HG03571 (cell line): ENCODE results near the gene NRROS.
"Not testable (repeated sequence)": the region's sequence is repeated elsewhere in the genome, so short reads cannot be mapped to it uniquely, and the experiment has no call there.

ENCODE experiments used
- ATAC-seq: cut with Tn5 transposase; IDR thresholded peaks from one replicate; pipeline ENCODE4 v1.9.1; 2021; ENCODE audit not compliant: unreplicated experiment

NRROS gene

DNA sequence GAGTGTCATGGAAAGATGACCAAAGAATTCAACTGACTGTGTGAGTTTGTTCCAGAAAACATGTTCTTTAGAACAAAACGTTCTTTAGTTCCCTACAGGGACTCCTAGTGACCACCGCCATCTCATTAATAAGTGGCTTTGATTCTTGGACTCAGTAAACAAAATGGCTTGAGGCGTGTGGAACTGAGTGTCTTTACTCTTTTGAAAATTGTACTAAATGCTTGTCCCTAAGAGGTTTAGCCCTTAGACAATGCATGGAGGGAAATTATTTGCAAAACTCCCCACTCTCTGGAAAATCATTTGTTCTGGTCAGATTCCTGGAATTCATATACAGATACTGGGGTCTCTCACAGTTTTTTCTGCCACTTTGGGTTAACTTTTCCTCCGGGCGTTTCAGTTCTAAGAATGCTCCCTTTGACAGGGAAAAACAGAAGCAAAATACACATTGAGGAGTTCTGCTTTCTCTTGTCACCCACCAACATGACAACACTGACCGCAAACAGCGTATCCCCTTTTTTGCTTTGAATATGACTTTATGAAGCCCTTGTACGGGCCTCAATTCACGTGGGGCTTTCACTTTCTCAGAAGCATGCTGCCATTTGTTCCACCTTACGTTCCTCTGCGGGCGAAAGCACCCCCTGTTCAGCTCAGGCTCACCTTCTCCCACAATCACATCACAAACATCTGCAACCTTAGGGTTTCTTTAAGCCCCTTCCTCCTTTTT, 15.3 kb upstream of the NRROS start:
- ATAC-seq: peak; percentile 52

- ATAC-seq: no peak
These were observed 14.6 kb upstream of the NRROS start for GRCh38 chr3:196624907-196625306.

- no peak for ATAC-seq
These were observed 14.2 kb upstream of the NRROS start for GRCh38 chr3:196625331-196625730.

DNA sequence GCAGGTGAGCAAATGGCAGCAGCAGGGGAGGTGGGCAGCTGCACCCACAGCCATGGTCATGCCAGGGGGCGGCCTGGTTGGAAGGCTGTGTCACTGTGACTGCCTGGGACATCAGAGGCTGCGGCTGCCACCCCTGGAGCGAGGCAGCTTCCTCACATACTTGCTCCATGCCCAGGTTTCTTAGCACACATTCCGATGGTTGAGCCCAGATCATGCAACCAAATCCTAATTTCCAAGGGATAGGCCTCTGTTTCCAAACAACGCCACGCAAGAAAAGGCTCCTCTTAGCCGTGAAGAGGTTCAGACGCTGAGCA, 11.6 kb upstream of the NRROS start:
- no peak for ATAC-seq

DNA sequence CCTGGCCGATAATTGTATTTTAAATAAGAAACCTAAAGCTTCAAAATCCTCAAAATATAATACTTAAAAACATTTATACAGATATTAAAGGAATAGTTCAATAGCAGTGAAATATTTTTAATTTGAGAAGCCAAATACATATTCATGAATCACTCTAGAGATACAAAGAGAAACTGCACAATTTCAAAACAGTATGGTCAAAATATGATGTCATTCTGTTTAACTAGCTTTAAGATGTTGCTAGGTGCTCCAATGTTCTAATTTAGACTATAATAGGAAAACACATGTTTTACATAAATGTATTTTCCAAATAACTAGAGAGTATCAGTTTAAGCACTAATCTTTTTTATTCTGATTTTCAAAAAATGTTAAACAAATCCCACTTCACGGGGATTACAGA, 10.3 kb upstream of the NRROS start:
- no peak for ATAC-seq

GRCh38 chr3:196631682-196632045, 7.8 kb upstream of the NRROS start:
- no peak for ATAC-seq

DNA sequence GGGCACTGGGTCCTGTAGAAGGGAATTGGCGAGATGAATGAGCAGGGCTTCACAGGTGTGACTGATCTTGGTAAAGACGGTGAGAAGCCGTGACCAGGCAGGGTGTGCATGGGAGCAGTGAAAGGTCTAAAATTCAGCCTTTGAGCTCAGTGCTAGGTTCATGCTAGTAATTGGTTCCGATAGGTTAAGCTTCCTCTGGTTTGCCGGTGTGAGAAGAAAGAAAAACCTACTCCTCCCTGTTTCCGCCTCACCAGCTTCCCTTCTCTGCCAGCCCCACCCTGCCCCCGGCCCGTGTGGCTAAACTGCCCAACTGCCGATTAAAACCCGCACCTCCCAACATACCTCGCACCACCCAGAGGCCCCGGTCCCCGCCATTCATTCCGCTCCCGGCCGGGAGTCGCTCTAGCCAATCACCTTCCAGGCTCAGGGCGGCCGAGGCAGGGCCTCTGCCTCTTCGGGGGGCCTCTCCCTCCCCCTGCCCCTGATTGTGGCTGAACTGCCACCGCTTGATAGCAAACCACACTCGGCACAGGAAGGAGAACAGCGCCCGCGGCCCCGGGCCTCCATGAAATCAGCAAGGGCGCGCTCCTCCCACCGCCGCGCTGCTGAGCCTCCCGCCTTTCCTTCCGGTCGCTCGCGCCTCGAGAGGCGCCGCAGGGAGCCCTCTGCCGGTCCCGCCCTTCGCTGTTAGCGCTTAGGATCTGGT, 7.3 kb upstream of the NRROS start:
- ATAC-seq: peak; percentile 65

GRCh38 chr3:196633555-196634151, 5.8 kb upstream of the NRROS start:
- no peak for ATAC-seq

GRCh38 chr3:196634224-196634623, 5.3 kb upstream of the NRROS start:
- ATAC-seq: no peak

DNA sequence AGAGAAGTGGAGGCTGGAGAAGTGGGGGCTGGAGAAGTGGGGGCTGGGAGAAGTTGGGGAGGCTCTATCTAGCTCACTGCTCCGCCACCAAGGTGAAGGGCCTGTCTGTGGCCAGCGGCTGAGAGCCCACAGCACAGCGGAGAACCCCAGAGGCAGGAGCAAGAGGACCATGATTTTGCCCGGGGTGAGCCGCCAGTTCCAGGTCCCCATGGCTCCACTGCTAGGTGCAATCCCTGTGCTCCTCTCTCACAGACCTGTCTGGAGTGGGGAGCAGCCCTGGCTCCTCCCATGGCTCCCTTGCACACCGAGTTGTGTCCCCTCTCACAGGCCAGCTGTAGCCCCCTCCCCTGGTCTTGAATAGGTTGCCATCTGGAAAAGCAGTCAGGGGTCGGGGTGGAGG, 4.7 kb upstream of the NRROS start:
- no peak for ATAC-seq

- ATAC-seq: no peak
These were observed 2.8 kb upstream of the NRROS start for GRCh38 chr3:196636369-196637349.

DNA sequence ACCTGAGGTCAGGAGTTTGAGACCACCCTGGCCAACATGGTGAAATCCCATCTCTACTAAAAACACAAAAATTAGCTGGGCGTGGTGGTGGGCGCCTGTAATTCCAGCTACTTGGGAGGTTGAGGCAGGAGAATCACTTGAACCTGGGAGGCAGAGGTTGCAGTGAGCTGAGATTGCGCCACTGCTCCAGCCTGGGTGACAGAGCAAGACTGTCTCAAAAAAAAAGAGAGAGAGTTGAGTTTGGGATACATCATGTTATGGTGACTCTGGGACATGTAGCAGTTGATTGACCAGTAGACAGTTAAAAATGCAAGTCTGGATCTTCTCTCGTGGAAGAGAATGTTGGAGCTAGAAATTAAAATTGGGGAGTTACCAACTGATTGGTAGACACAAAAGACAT, 1.6 kb upstream of the NRROS start:
- not testable (repeated sequence) for ATAC-seq

DNA sequence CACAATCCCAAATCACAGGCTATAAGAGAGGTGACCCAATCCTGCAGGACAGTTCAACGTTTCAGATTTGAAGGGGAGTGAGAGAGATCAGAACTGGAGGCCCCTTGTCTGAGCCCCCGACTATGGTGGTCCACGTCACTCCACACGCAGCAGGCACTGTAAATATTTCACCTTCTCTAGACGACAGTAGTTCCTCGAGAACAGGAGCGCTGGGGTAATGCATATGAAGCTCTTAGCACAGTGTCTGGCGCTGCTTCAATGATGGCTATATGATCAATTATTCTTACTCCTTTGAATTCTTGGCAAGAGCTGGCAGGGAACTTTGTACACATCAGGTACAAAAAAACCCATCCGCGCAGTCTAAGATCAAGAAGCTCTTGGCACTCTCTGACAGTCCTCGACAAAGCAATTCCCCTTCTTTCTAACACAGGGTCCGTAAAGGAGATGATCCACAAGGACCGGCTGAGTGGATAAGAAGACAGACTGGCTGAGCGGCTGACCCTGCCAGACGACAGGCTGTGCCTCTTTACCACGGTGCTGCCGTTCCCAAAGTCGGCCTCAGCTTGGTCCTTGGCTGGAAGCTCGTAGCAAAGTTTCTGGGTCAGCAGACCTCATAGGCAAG, 522 bp upstream of the NRROS start:
- ATAC-seq: no peak

GRCh38 chr3:196640297-196641018, 964 bp downstream of the NRROS start:
- no peak for ATAC-seq

DNA sequence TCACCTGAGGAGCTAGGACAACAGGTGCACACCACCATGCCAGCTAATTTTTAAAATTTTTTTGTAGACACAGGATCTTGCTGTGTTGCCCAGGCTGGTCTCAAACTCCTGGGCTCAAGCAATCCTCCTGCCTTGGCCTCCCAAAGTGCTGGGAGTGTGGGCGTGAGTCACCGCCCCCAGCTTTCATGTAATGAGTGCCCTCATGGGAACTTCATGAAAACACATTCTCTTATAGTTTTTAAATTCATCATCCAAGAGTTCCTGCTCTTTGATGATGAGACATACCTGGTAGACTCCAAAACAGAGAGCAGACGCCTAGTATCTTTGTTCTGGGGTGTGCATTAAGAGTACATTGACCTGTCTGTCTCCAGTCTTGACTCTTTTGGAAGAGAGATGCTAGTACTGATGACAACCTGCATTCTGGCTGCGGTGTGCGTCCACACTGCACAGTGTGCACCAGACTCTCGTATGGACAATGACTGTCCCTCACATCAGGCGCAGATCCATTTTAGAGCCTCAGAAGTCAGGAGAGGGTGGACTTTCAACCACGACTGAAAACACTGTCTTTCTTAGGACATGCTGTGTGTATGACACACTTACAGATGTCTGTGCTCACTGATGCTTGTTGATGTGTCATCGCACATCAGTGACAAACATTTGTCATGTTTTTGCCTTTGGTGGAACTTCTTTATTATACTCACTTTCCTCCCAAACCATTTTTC, 2.0 kb downstream of the NRROS start:
- ATAC-seq: no peak

DNA sequence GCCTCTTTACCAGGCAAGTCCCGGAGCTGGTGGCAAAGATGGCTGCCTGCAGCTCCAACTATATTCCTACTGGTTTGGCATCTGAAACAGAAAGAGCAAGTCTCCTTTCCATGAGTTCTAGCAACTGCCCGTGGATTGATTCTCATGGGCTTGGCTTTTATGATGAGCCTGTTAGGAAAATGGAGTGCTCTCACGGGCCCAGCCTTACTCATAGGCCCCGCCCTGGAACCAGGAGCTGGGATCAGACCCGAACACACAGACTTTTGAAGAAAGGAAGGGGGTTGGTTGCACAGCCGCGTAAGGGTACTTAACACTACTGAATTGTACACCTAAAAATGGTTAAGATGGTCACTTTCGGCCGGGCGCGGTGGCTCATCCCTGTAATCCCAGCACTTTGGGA, 2.9 kb downstream of the NRROS start:
- ATAC-seq: no peak

DNA sequence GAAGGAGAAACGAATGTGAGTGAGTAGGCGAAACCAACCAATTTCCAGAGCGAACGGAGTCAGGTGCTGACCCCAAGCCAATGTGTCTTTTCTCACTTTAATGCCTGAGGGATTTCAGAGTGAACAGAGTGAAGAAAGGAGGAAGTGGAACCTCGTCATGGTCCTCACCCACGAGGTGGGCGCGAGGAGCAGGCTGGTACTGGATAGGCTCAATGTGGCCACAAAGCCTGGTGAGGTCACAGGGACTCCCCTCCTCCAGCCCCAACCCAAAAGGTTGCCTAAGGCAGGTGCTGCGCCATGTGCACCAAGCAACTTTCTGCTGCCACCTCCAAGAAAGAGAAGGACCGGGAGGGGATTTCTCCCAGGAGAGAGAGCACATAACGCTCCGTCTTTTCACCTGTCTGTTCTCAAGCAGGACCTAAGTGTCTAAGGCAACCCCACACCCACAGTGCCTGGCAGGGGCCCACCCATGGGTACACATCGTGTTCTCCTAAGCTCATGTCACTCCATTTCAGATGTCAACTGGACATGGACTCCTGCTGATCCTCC, 3.8 kb downstream of the NRROS start:
- peak; percentile 70 for ATAC-seq

DNA sequence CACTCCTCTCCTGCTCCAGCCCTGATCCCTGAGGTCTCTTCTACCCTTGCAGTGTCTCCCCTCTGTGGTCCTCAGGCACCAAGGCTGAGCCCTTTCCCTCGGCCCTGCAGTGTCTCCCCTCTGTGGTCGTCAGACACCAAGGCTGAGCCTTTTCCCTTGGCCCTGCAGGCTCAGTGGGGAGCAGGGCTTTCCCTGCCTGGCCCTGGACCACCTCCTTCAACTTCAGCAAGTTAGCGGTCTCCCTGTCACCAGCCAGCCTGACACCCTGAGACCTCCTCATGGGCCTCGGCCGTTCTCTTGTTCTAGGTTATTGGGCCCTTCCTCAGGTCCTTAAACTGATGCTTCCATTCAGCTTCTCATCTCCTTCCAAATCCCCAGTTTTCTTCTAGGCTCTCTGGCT, 4.3 kb downstream of the NRROS start:
- ATAC-seq: no peak

GRCh38 chr3:196645096-196645495, 5.6 kb downstream of the NRROS start:
- ATAC-seq: no peak
